ENCODE results near the gene ELOF1.

DNA sequence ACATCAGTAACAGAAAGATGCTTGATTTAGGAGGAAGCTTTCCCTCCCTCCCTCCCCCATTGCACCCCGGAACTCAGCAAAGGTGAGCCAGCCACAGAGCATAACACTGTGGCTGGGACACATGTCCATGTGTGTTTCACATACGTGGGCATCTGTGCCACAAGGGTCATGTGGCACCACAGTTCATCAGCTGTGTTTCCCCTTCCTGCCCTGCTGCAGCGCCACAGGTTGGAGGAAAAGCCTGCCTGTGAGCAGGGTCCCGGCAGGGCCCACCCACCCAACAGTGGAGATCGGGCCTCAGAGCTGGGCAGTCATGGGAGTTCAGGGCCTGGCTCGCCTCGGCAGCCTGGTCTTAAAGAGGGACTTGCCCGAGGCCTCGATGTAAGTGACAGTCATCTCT, 15.7 kb upstream of the ELOF1 start:
- no peak for TF ChIP-seq ZNF701 (tag by site-specific recombination; IDR thresholded peaks at IDR 0.05)
- TF ChIP-seq CTCF (tag by site-specific recombination; IDR thresholded peaks at IDR 0.05): no peak
- TF ChIP-seq ZNF426 (tag by site-specific recombination; IDR thresholded peaks at IDR 0.05): no peak
- no peak for TF ChIP-seq ZNF658 (tag by site-specific recombination; IDR thresholded peaks at IDR 0.05)
- TF ChIP-seq KLF1 (tag by site-specific recombination; IDR thresholded peaks at IDR 0.05): no peak
- TF ChIP-seq SCRT2 (tag by site-specific recombination; IDR thresholded peaks at IDR 0.05): no peak
- TF ChIP-seq ZFP3 (tag by site-specific recombination; IDR thresholded peaks at IDR 0.05; ENCODE audit: low read depth): no peak
- no peak for TF ChIP-seq ZNF768 (tag by site-specific recombination; IDR thresholded peaks at IDR 0.05)
- no peak for TF ChIP-seq SALL2 (tag by site-specific recombination; IDR thresholded peaks at IDR 0.05; ENCODE audit: borderline replicate concordance)
- TF ChIP-seq, protein P1, sequence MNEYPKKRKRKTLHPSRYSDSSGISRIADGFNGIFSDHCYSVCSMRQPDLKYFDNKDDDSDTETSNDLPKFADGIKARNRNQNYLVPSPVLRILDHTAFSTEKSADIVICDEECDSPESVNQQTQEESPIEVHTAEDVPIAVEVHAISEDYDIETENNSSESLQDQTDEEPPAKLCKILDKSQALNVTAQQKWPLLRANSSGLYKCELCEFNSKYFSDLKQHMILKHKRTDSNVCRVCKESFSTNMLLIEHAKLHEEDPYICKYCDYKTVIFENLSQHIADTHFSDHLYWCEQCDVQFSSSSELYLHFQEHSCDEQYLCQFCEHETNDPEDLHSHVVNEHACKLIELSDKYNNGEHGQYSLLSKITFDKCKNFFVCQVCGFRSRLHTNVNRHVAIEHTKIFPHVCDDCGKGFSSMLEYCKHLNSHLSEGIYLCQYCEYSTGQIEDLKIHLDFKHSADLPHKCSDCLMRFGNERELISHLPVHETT (tag by site-specific recombination; IDR thresholded peaks at IDR 0.05): no peak
- TF ChIP-seq ZNF138 (tag by site-specific recombination; IDR thresholded peaks at IDR 0.05; ENCODE audit: borderline replicate concordance): no peak
- TF ChIP-seq ZNF777 (tag by site-specific recombination; IDR thresholded peaks at IDR 0.05; ENCODE audit: borderline replicate concordance): no peak
- TF ChIP-seq ZNF274 (IDR thresholded peaks at IDR 0.05; ENCODE audit: low read length): no peak
- no peak for TF ChIP-seq ZNF274 (tag by site-specific recombination; IDR thresholded peaks at IDR 0.05; ENCODE audit: borderline replicate concordance)
- TF ChIP-seq, protein P2, sequence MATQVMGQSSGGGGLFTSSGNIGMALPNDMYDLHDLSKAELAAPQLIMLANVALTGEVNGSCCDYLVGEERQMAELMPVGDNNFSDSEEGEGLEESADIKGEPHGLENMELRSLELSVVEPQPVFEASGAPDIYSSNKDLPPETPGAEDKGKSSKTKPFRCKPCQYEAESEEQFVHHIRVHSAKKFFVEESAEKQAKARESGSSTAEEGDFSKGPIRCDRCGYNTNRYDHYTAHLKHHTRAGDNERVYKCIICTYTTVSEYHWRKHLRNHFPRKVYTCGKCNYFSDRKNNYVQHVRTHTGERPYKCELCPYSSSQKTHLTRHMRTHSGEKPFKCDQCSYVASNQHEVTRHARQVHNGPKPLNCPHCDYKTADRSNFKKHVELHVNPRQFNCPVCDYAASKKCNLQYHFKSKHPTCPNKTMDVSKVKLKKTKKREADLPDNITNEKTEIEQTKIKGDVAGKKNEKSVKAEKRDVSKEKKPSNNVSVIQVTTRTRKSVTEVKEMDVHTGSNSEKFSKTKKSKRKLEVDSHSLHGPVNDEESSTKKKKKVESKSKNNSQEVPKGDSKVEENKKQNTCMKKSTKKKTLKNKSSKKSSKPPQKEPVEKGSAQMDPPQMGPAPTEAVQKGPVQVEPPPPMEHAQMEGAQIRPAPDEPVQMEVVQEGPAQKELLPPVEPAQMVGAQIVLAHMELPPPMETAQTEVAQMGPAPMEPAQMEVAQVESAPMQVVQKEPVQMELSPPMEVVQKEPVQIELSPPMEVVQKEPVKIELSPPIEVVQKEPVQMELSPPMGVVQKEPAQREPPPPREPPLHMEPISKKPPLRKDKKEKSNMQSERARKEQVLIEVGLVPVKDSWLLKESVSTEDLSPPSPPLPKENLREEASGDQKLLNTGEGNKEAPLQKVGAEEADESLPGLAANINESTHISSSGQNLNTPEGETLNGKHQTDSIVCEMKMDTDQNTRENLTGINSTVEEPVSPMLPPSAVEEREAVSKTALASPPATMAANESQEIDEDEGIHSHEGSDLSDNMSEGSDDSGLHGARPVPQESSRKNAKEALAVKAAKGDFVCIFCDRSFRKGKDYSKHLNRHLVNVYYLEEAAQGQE (tag by site-specific recombination; IDR thresholded peaks at IDR 0.05): no peak
